HepG2 (cell line): ENCODE results near the gene FCER1G. TPM values are rescaled to one million over a fixed set of nuclear protein-coding genes. Genes with fewer than 3 reads are reported as not detected.
A peak's percentile ranks its signal among the peaks of the same experiment; 100 is the strongest.

Source experiments
- BCL6 ChIP-seq: IDR thresholded peaks from 2 replicates; pipeline ENCODE4 v1.6.1; 2016; ENCODE audit warnings: missing genetic modification reagents, missing compliant biosample characterization
- FOXM1 ChIP-seq: sonication (generic); formaldehyde crosslinking; IDR thresholded peaks from 2 replicates; pipeline ENCODE4 v1.5.0; 2020; ENCODE audit warnings: missing genetic modification reagents
- HCFC1 ChIP-seq: fragments of 150-350 bp; IDR thresholded peaks from 2 replicates; pipeline ENCODE4 v1.6.1; 2014; ENCODE audit warnings: low read depth, low read length
- KAT7 ChIP-seq: IDR thresholded peaks from 2 replicates; pipeline ENCODE4 v1.6.1; 2018; ENCODE audit warnings: borderline replicate concordance, missing compliant biosample characterization
- KDM6A ChIP-seq: IDR thresholded peaks from 2 replicates; pipeline ENCODE4 v1.6.1; 2016; ENCODE audit warnings: low read depth
- MEIS1 ChIP-seq: sonication (generic); formaldehyde crosslinking; IDR thresholded peaks from 2 replicates; pipeline ENCODE4 v1.9.0; 2021; ENCODE audit warnings: mild to moderate bottlenecking, missing genetic modification reagents, moderate library complexity, borderline replicate concordance
- MXD4 ChIP-seq: IDR thresholded peaks from 2 replicates; pipeline ENCODE4 v1.6.1; 2016; ENCODE audit warnings: mild to moderate bottlenecking, missing biosample characterization, missing genetic modification reagents
- NFIB ChIP-seq: sonication (generic); formaldehyde crosslinking; IDR thresholded peaks from 2 replicates; pipeline ENCODE4 v1.9.0; 2021; ENCODE audit warnings: missing genetic modification reagents, mild to moderate bottlenecking, borderline replicate concordance
- PHF8 ChIP-seq: sonication (generic); formaldehyde crosslinking; IDR thresholded peaks from 2 replicates; pipeline ENCODE4 v1.5.0; 2020; ENCODE audit warnings: missing genetic modification reagents
- POLR2A ChIP-seq, 2 experiments: IDR thresholded peaks; 2 replicates each; pipeline ENCODE4 v1.6.1; 2011; ENCODE audit warnings: low read depth in 2 of 2, low read length in 2 of 2, mild to moderate bottlenecking in 1 of 2, moderate library complexity in 1 of 2; ENCODE audit not compliant: insufficient read depth in 1 of 2
- PRPF4 ChIP-seq: fragments of 200-400 bp; formaldehyde crosslinking; IDR thresholded peaks from 2 replicates; pipeline ENCODE4 v1.6.1; 2016; ENCODE audit warnings: low read length, low read depth; ENCODE audit not compliant: poor library complexity, severe bottlenecking
- SYNCRIP ChIP-seq: fragments of 200-400 bp; formaldehyde crosslinking; IDR thresholded peaks from 2 replicates; pipeline ENCODE4 v1.6.1; 2018; ENCODE audit warnings: mild to moderate bottlenecking, low read depth, low read length; ENCODE audit not compliant: insufficient read depth
- YEATS4 ChIP-seq: sonication (generic); formaldehyde crosslinking; IDR thresholded peaks from 2 replicates; pipeline ENCODE4 v1.4.0; 2020; ENCODE audit warnings: missing genetic modification reagents, borderline replicate concordance
- ZBTB38 ChIP-seq: sonication (generic); formaldehyde crosslinking; IDR thresholded peaks from 2 replicates; pipeline ENCODE4 v1.5.1; 2020; ENCODE audit warnings: mild to moderate bottlenecking, missing genetic modification reagents
- ZMYM4 ChIP-seq: sonication (generic); formaldehyde crosslinking; IDR thresholded peaks from 2 replicates; pipeline ENCODE4 v1.8.1; 2023; ENCODE audit warnings: mild to moderate bottlenecking, missing genetic modification reagents
- ZNF335 ChIP-seq: sonication (generic); formaldehyde crosslinking; IDR thresholded peaks from 2 replicates; pipeline ENCODE4 v1.4.0; 2020; ENCODE audit warnings: missing genetic modification reagents
- ZNF549 ChIP-seq: sonication (generic); formaldehyde crosslinking; IDR thresholded peaks from 2 replicates; pipeline ENCODE4 v1.5.0; 2020; ENCODE audit warnings: missing genetic modification reagents
- ZSCAN30 ChIP-seq: sonication (generic); formaldehyde crosslinking; IDR thresholded peaks from 2 replicates; pipeline ENCODE4 v1.5.0; 2020; ENCODE audit warnings: mild to moderate bottlenecking, missing genetic modification reagents
- polyA plus RNA-seq, 8 experiments: library from polyadenylated mRNA; depleted of rRNA in 3 of 8; stranded (reverse) in 7 of 8; unstranded in 1 of 8; fragments of >200 nt; fragmentation: Illumina TruSeq in 4 of 8; extraction: Trizol in 4 of 8; gene quantifications; 2 replicates each; pipeline versions ENCODE4 v1.2.1 to v1.2.3, GENCODE V29; 2011 to 2016; ENCODE audit warnings: low read depth in 4 of 8, missing spikeins in 1 of 8, mixed read lengths in 1 of 8; ENCODE audit not compliant: insufficient read depth in 1 of 8
- total RNA-seq, 5 experiments: library from RNA; depleted of rRNA; stranded (reverse); fragments of >200 nt; fragmentation: Illumina TruSeq; extraction: Trizol; gene quantifications; 2 replicates each; pipeline ENCODE4 v1.2.3, GENCODE V29; 2016; ENCODE audit warnings: low read depth in 1 of 5
- TF ChIP-seq, protein P1 (sequence below): sonication (generic); formaldehyde crosslinking; IDR thresholded peaks from 2 replicates; pipeline ENCODE4 v1.4.0; 2020; ENCODE audit warnings: missing genetic modification reagents, mild to moderate bottlenecking, borderline replicate concordance
- TF ChIP-seq, protein P2 (sequence below): sonication (generic); formaldehyde crosslinking; IDR thresholded peaks from 2 replicates; pipeline ENCODE4 v1.5.1; 2020; ENCODE audit warnings: missing genetic modification reagents, mild to moderate bottlenecking, borderline replicate concordance
- TF ChIP-seq, protein P3 (sequence below): sonication (generic); formaldehyde crosslinking; IDR thresholded peaks from 2 replicates; pipeline ENCODE4 v1.5.0; 2020; ENCODE audit warnings: missing genetic modification reagents, mild to moderate bottlenecking, borderline replicate concordance

The FCER1G gene
- total and polyA plus RNA-seq, 2 of the 13 experiments (the other 11 are each of a cell fraction or from before 2014, with no cell fraction given) = 1.3 to 6.4 TPM

DNA sequence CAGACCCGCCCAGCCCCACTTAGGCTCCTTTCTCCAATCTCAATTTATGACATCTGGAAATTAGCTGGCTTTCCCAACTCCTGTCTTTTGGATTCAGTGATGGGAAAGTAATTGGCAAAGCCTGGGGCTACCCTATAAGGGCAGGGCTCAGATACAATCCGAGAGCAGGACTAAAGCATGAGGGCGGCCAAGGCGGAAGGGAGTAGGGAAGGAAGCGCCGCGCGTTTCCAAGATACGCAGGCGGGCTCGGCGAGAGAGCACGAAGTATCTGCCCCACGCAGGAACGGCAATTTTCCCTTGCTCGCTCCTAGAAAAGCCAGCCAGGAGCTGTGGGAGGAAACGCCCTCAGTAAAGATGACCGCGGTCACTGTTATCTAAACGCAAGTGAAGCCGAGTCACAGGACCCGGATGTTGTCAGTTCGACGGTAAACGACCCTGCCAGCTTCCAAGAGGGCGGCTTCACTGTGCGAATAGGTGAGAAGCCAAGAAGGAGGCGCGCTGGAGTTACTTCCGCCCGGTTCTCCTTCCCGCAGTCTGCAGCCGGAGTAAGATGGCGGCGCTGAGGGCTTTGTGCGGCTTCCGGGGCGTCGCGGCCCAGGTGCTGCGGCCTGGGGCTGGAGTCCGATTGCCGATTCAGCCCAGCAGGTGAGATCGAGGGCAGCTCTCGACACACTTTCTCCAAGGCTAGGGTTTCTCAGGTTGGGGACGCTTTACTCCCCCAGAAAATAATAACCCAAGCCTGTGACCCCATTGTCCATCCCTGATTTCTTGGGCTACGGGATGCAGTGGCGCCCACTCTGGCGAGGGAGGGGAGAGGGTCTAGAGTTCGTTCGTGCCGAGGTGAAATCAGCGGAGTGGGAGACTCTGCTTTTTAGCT lies 13.0 kb upstream of the FCER1G start, which contains the start of gene NDUFS2 (continued):
- TF ChIP-seq YEATS4 (CRISPR knock-in tag) (peak; percentile 74), ZNF549 (CRISPR knock-in tag) (no peak), PRPF4 (no peak), PHF8 (CRISPR knock-in tag) (peak; percentile 90), SYNCRIP (no peak), POLR2A (IDR thresholded peaks at IDR 0.05; ENCODE audit: insufficient read depth in 1 of 2, low read depth in 2 of 2, low read length in 2 of 2) (peak; percentile 80 to 85), ZBTB38 (CRISPR knock-in tag) (0 out of 2 replicates have a peak, but pooled peaks have one; percentile 64), MEIS1 (CRISPR knock-in tag) (no peak; the same call in none of the 2 replicates), BCL6 (CRISPR knock-in tag) (no peak), NFIB (no peak), FOXM1 (CRISPR knock-in tag) (no peak), ZNF335 (CRISPR knock-in tag) (peak; percentile 84), ZSCAN30 (CRISPR knock-in tag) (no peak), HCFC1 (peak; percentile 91), KDM6A (CRISPR knock-in tag) (no peak), MXD4 (CRISPR knock-in tag) (no peak), ZMYM4 (CRISPR knock-in tag) (peak; percentile 53; the same call in 1 of the 2 replicates), KAT7 (CRISPR knock-in tag) (peak; percentile 80; the same call in 1 of the 2 replicates)
- TF ChIP-seq, protein P1, sequence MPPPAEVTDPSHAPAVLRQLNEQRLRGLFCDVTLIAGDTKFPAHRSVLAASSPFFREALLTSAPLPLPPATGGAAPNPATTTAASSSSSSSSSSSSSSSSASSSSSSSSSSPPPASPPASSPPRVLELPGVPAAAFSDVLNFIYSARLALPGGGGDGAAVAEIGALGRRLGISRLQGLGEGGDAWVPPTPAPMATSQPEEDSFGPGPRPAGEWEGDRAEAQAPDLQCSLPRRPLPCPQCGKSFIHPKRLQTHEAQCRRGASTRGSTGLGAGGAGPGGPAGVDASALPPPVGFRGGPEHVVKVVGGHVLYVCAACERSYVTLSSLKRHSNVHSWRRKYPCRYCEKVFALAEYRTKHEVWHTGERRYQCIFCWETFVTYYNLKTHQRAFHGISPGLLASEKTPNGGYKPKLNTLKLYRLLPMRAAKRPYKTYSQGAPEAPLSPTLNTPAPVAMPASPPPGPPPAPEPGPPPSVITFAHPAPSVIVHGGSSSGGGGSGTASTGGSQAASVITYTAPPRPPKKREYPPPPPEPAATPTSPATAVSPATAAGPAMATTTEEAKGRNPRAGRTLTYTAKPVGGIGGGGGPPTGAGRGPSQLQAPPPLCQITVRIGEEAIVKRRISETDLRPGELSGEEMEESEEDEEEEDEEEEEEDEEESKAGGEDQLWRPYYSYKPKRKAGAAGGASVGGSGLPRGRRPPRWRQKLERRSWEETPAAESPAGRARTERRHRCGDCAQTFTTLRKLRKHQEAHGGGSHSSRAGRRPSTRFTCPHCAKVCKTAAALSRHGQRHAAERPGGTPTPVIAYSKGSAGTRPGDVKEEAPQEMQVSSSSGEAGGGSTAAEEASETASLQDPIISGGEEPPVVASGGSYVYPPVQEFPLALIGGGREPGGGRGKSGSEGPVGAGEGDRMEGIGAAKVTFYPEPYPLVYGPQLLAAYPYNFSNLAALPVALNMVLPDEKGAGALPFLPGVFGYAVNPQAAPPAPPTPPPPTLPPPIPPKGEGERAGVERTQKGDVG (CRISPR knock-in tag) = no peak; the same call in 1 of the 2 replicates
- TF ChIP-seq, protein P2, sequence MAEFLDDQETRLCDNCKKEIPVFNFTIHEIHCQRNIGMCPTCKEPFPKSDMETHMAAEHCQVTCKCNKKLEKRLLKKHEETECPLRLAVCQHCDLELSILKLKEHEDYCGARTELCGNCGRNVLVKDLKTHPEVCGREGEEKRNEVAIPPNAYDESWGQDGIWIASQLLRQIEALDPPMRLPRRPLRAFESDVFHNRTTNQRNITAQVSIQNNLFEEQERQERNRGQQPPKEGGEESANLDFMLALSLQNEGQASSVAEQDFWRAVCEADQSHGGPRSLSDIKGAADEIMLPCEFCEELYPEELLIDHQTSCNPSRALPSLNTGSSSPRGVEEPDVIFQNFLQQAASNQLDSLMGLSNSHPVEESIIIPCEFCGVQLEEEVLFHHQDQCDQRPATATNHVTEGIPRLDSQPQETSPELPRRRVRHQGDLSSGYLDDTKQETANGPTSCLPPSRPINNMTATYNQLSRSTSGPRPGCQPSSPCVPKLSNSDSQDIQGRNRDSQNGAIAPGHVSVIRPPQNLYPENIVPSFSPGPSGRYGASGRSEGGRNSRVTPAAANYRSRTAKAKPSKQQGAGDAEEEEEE (CRISPR knock-in tag) = no peak
- TF ChIP-seq, protein P3, sequence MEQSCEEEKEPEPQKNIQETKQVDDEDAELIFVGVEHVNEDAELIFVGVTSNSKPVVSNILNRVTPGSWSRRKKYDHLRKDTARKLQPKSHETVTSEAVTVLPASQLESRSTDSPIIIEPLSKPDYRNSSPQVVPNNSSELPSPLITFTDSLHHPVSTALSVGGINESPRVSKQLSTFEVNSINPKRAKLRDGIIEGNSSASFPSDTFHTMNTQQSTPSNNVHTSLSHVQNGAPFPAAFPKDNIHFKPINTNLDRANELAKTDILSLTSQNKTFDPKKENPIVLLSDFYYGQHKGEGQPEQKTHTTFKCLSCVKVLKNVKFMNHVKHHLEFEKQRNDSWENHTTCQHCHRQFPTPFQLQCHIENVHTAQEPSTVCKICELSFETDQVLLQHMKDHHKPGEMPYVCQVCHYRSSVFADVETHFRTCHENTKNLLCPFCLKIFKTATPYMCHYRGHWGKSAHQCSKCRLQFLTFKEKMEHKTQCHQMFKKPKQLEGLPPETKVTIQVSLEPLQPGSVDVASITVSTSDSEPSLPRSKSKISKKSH (CRISPR knock-in tag) = no peak
